Measurements from ENCODE around the gene KRTAP5-11. TPM values are rescaled to one million over a fixed set of nuclear protein-coding genes. Genes with fewer than 3 reads are reported as not detected.
"Not testable (repeated sequence)": the region's sequence is repeated elsewhere in the genome, so short reads cannot be mapped to it uniquely, and the experiment has no call there.

The KRTAP5-11 gene
- not detected in 2 replicates for total RNA-seq

- H3K4me3 ChIP-seq (ENCODE audit: insufficient read depth, low read length), result no peak within 1 kb of the TSS
- no peak for DNase-seq (ENCODE audit: insufficient read length, low spot score, missing footprints)
- TF ChIP-seq CTCF (IDR thresholded peaks at IDR 0.05; ENCODE audit: extremely low read depth, low read depth, low read length), result no peak
- H3K36me3 ChIP-seq (ENCODE audit: insufficient read depth, low read length), result no peaks in the 10 kb centered on the region
- H3K9me3 ChIP-seq (ENCODE audit: low read depth, low read length), result no peaks in the 10 kb centered on the region
- H3K27me3 ChIP-seq (ENCODE audit: insufficient read depth, low read length), result peaks cover 9% of the 10 kb centered on the region
- H3K4me2 ChIP-seq (ENCODE audit: insufficient read depth, low read length), result no peak within 1 kb of the TSS
- H4K20me1 ChIP-seq (ENCODE audit: insufficient read depth, low read length), result no peaks in the 10 kb centered on the region
- no peak within 1 kb of the TSS for H2AFZ ChIP-seq (ENCODE audit: low read length)
- no peak within 1 kb of the TSS for H3K27ac ChIP-seq (ENCODE audit: low read depth, low read length)
- no peaks in the 10 kb centered on the region for H3K4me1 ChIP-seq (ENCODE audit: insufficient read depth, low read length)
- H3K79me2 ChIP-seq (ENCODE audit: insufficient read depth, low read length), result no peaks in the 10 kb centered on the region
These were observed at the start of gene KRTAP5-11 for GRCh38 chr11:71582309-71582895. TSS of gene KRTAP5-11 (minus strand) at chr11:71582875. CDS start at chr11:71582837, 38 bp downstream.

- not testable (repeated sequence) for H2AFZ ChIP-seq (ENCODE audit: low read length); H3K79me2 ChIP-seq (ENCODE audit: insufficient read depth, low read length); H3K9me3 ChIP-seq (ENCODE audit: low read depth, low read length)
These were observed 48.9 kb upstream of the KRTAP5-11 start for GRCh38 chr11:71631551-71631950.

GRCh38 chr11:71630071-71630470 is 47.4 kb upstream of the KRTAP5-11 start:
- DNase-seq (ENCODE audit: insufficient read length, low spot score, missing footprints); H3K9me3 ChIP-seq (ENCODE audit: low read depth, low read length); H3K4me2 ChIP-seq (ENCODE audit: insufficient read depth, low read length); H3K27me3 ChIP-seq (ENCODE audit: insufficient read depth, low read length); H3K79me2 ChIP-seq (ENCODE audit: insufficient read depth, low read length); H3K36me3 ChIP-seq (ENCODE audit: insufficient read depth, low read length); H4K20me1 ChIP-seq (ENCODE audit: insufficient read depth, low read length); H3K4me1 ChIP-seq (ENCODE audit: insufficient read depth, low read length); H2AFZ ChIP-seq (ENCODE audit: low read length); H3K27ac ChIP-seq (ENCODE audit: low read depth, low read length); H3K4me3 ChIP-seq (ENCODE audit: insufficient read depth, low read length): not testable (repeated sequence)

More at GRCh38 chr11:71631551-71631950, 48.9 kb upstream of the KRTAP5-11 start:
- DNase-seq (ENCODE audit: insufficient read length, low spot score, missing footprints), result peak; percentile 11
- not testable (repeated sequence) for H3K27ac ChIP-seq (ENCODE audit: low read depth, low read length); H3K4me1 ChIP-seq (ENCODE audit: insufficient read depth, low read length); H4K20me1 ChIP-seq (ENCODE audit: insufficient read depth, low read length); H3K4me2 ChIP-seq (ENCODE audit: insufficient read depth, low read length); H3K27me3 ChIP-seq (ENCODE audit: insufficient read depth, low read length); H3K4me3 ChIP-seq (ENCODE audit: insufficient read depth, low read length); H3K36me3 ChIP-seq (ENCODE audit: insufficient read depth, low read length)

GRCh38 chr11:71628943-71629342 is 46.3 kb upstream of the KRTAP5-11 start:
- H3K36me3 ChIP-seq (ENCODE audit: insufficient read depth, low read length); H3K79me2 ChIP-seq (ENCODE audit: insufficient read depth, low read length); H3K27me3 ChIP-seq (ENCODE audit: insufficient read depth, low read length); DNase-seq (ENCODE audit: insufficient read length, low spot score, missing footprints); H3K27ac ChIP-seq (ENCODE audit: low read depth, low read length); H3K9me3 ChIP-seq (ENCODE audit: low read depth, low read length); H3K4me3 ChIP-seq (ENCODE audit: insufficient read depth, low read length); H3K4me2 ChIP-seq (ENCODE audit: insufficient read depth, low read length); H2AFZ ChIP-seq (ENCODE audit: low read length); H4K20me1 ChIP-seq (ENCODE audit: insufficient read depth, low read length); H3K4me1 ChIP-seq (ENCODE audit: insufficient read depth, low read length): not testable (repeated sequence)

GRCh38 chr11:71623226-71623625 is 40.6 kb upstream of the KRTAP5-11 start:
- H3K4me3 ChIP-seq (ENCODE audit: insufficient read depth, low read length); H3K4me2 ChIP-seq (ENCODE audit: insufficient read depth, low read length); H3K9me3 ChIP-seq (ENCODE audit: low read depth, low read length); H3K79me2 ChIP-seq (ENCODE audit: insufficient read depth, low read length); H4K20me1 ChIP-seq (ENCODE audit: insufficient read depth, low read length); H3K36me3 ChIP-seq (ENCODE audit: insufficient read depth, low read length); DNase-seq (ENCODE audit: insufficient read length, low spot score, missing footprints); H3K27ac ChIP-seq (ENCODE audit: low read depth, low read length); H2AFZ ChIP-seq (ENCODE audit: low read length); H3K4me1 ChIP-seq (ENCODE audit: insufficient read depth, low read length); H3K27me3 ChIP-seq (ENCODE audit: insufficient read depth, low read length): not testable (repeated sequence)

GRCh38 chr11:71622561-71622960 is 39.9 kb upstream of the KRTAP5-11 start:
- H3K9me3 ChIP-seq (ENCODE audit: low read depth, low read length); H4K20me1 ChIP-seq (ENCODE audit: insufficient read depth, low read length); H3K4me2 ChIP-seq (ENCODE audit: insufficient read depth, low read length); H3K4me3 ChIP-seq (ENCODE audit: insufficient read depth, low read length); H3K4me1 ChIP-seq (ENCODE audit: insufficient read depth, low read length); DNase-seq (ENCODE audit: insufficient read length, low spot score, missing footprints); H2AFZ ChIP-seq (ENCODE audit: low read length); H3K27me3 ChIP-seq (ENCODE audit: insufficient read depth, low read length); H3K36me3 ChIP-seq (ENCODE audit: insufficient read depth, low read length); H3K27ac ChIP-seq (ENCODE audit: low read depth, low read length); H3K79me2 ChIP-seq (ENCODE audit: insufficient read depth, low read length): not testable (repeated sequence)

GRCh38 chr11:71615003-71615402 is 32.3 kb upstream of the KRTAP5-11 start:
- not testable (repeated sequence) for H3K27ac ChIP-seq (ENCODE audit: low read depth, low read length); H3K4me1 ChIP-seq (ENCODE audit: insufficient read depth, low read length); DNase-seq (ENCODE audit: insufficient read length, low spot score, missing footprints); H3K36me3 ChIP-seq (ENCODE audit: insufficient read depth, low read length); H3K4me3 ChIP-seq (ENCODE audit: insufficient read depth, low read length); H2AFZ ChIP-seq (ENCODE audit: low read length); H3K9me3 ChIP-seq (ENCODE audit: low read depth, low read length); H3K27me3 ChIP-seq (ENCODE audit: insufficient read depth, low read length); H3K4me2 ChIP-seq (ENCODE audit: insufficient read depth, low read length); H4K20me1 ChIP-seq (ENCODE audit: insufficient read depth, low read length); H3K79me2 ChIP-seq (ENCODE audit: insufficient read depth, low read length)

- not testable (repeated sequence) for H2AFZ ChIP-seq (ENCODE audit: low read length); H3K79me2 ChIP-seq (ENCODE audit: insufficient read depth, low read length); H3K27ac ChIP-seq (ENCODE audit: low read depth, low read length); DNase-seq (ENCODE audit: insufficient read length, low spot score, missing footprints); H3K27me3 ChIP-seq (ENCODE audit: insufficient read depth, low read length); H3K36me3 ChIP-seq (ENCODE audit: insufficient read depth, low read length); H4K20me1 ChIP-seq (ENCODE audit: insufficient read depth, low read length); H3K4me1 ChIP-seq (ENCODE audit: insufficient read depth, low read length); H3K4me2 ChIP-seq (ENCODE audit: insufficient read depth, low read length); H3K9me3 ChIP-seq (ENCODE audit: low read depth, low read length); H3K4me3 ChIP-seq (ENCODE audit: insufficient read depth, low read length)
These were observed 31.8 kb upstream of the KRTAP5-11 start for GRCh38 chr11:71614366-71614917.
